ENCODE measurements around the gene CBLB.

Gene CBLB

DNA sequence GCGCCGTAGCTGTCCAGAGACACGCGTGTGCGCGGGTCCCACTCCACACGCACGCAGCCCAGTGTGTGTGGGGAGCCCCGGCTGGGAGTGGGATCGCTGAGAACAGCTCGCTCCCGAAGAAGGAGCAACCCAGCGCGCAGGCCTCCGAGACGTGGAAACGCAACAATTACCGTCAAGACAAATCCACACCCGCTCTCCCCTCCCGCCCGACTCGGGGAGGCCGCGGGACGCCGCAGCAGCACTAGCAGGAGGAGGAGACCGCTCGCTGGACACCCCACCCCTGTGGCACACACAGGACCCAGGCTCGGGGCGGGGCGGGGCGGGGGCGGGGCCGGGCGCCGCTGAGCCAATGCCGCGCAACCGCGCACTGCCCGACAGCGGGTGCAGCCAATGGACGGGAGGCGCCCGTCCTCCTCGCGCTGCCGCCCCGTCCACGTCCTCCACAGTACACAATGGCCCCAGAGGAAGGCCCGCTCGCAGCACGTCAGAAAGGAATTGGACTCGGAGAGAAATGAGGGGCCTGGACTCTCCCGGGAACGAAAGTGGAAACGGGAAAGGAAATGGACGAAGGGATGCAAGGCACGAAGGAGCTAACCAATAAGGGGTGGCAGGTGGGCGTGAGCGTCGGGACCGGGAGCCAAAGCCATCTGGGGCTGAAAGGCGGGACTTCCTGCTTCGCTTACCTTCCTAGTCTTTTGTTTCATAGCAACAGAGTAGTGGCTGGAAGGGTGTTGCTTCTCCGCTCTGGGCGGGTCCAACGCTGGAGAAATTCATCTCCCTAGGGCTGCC lies at the start of gene CBLB:
CBLB (minus strand) TSS at position 271 of the 789 bp plus-strand sequence. CDS start 1,435 bp downstream, outside the sequence.
- peak; percentile 97 for DNase-seq (ENCODE audit: low spot score)

DNA sequence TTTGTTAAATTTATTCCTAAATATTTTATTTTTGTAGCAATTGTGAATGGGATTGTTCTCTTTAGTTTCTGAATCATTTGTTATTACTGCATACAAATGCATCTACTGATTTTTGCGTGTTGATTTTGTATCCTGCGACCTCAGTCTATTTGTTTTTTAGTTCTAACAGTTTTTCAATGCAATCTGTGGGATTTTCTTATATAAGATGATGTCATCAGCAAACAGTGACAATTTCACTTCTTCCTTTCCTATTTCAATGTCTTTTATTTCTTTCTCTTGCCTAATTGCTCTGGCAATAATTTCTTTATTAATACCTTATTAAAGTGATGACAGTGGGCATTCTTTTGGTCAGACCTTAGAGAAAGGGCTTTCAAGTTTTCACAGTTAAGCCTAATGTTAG lies 48.0 kb upstream of the CBLB start:
- no peak for DNase-seq (ENCODE audit: low spot score)

DNA sequence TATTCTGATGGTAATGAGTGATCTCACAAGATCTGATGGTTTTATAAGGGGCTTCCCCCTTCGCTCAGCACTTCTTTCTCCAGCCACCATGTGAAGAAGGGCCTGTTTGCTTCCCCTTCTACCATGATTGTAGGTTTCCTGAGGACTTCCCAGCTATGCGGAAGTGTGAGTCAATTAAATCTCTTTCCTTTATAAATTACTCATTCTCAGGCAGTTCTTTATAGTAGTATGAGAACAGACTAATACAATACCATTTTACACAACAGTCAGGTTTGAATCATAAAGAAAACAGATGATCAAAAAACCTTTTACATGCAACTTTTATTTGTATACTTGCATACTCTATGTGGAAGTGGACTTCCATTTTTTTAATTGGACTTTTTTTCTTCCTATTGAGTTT lies 46.7 kb upstream of the CBLB start:
- DNase-seq (ENCODE audit: low spot score) = no peak

DNA sequence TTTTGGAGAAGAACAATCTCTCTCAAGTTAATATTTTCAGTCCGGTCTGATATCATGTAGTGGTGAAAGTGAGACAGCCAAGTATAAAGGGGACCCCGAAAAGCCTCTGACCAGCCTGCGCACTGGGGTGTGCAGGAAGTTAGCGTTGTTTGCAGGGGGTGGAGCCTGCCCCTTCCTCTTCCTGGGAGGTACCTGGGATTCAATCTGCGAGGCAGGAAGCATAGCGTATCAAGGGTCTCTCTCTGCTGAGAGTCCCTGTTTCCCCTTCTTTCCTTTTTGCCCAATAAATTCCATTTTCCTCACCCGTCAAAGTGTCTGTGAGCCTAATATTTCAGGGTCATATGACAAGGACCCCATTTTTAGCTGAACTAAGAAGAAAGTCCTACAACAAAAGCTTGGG lies 44.8 kb upstream of the CBLB start:
- DNase-seq (ENCODE audit: low spot score) = no peak

DNA sequence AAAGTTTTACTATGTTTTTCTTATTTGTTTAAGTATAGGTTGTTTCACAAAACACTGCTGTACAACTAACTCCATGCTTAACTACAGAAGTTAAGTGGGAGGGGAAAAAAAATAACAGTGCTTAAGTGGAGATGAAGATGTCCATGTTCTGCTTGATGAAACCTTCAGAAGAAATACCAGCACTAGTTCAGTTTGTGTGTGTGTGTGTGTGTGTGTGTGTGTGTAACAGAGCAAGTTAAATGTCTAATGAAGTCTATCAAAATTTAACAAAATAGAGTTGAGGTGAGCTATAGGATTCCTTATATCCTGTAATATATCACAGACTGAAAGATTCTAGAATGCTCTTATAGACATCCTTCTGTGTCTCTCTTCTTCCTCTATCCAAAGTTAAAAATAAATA lies 44.1 kb upstream of the CBLB start:
- DNase-seq (ENCODE audit: low spot score) = no peak

DNA sequence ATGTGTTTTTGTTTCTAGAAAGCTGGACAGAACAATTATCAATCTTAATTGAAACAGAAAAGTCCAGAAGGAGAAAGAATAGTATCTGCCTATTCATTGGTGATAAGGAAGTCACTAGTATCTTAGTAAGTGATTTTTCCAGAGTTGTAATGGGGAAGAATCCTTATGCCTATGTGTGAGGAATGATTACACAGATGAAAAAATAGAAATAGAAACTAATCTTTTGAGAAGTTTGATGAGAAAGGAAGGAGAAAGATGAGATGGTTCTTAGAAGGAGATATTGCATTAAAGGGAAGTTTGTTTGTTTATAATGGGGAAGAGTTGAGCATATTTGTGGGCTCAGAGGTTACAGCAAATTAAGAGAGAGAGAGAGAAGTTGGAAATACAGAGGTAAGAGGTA lies 42.7 kb upstream of the CBLB start:
- no peak for DNase-seq (ENCODE audit: low spot score)

DNA sequence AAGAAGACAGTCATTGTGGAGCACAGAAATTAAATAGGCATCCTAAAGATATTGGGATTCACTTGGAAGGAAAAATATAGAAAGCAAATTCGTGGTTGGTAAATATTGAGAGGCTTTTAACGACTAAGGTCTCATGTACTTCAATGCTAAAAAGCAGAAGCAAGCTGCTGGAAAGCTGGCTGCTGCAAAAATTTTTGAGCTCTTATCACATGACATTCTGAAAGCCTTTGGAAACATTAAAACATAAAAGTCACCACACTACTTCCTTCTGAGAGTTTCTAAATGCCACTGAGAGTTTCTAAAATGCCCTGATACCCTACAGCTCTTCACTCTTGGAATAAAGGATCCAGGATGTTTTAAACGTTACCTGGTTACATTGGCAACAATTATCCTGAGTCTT lies 39.0 kb upstream of the CBLB start:
- no peak for DNase-seq (ENCODE audit: low spot score)

DNA sequence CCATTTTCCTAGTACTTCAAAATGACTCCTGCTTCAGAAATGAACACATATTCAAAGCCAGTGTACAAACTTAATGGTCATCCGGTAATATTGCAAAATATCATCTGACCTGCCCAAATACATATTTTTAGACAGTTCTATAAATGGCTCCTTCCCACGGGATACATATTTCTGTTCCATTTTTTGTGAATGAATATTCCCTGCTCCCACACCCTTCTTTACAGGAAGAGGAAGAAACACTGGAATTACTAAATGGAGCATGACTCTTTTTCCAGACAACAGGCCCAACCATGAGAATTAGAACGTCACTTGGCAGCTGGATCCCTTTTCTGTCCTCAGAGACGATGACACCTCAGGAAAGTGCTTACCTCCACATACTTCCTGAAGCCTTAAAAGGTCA lies 38.0 kb upstream of the CBLB start:
- DNase-seq (ENCODE audit: low spot score) = peak; percentile 17

DNA sequence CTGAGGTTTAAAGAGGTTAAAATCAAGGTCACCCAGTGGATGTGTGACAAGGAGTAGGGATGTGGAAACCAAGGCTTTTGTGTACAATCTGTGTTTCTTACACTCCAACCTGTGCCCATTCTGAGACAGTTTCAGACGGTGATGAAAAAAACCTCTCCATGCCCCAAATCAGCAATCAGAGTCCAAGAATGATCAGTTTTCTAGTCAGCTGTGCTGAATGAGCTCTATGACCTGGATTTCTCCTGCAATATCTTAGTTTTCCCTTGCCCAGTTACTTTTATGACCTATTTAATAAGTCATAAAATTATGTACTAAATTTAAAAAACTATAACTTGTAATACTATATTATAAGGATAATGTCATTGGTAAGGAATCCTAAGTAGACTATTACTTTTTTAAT lies 37.5 kb upstream of the CBLB start:
- no peak for DNase-seq (ENCODE audit: low spot score)

DNA sequence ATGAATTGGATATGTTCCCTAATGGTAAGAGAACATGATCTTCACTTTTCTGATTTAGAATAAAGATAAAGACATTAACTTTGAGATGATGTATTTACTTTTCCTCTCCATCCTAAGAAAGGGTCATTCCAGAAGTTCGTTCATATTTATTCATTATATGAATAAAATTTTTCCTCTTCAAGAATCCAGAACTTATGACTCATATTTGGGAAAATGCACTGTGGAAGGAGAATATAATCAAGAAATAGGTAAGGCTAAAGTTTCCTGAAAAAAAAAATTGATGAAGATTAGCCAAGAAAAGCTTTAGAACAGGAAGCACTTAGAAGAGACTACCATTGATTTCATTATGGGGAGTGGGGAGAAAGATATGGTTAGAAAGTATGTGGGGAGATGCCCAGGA lies 36.5 kb upstream of the CBLB start:
- DNase-seq (ENCODE audit: low spot score) = no peak

DNA sequence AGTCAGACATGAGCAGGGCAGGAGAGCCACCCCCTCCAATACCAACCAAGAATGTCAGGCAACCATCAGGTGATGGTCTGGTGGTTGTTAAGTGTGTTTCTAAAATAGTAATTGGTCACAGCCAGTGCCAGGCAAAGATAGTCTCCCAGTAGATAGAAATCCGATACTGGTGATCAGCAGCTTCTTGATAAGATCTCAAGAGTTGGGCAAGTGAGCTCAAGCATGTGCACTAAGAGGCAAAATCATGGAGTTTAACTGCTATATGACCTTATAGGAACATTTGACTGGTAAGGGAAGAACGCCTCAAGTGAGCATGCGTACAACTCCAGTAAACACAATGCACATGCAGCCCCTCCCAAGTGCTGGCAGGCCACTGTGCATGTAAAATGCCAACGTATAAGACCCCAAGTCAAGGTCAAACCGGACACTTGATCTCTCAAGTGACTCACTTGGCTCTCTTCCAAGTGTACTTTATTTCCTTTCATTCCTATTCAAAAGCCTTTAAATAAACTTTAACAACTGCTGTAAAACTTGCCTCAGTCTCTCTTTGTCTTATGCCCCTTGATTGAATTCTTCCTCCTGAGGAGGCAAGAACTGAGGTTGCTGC lies 36.0 kb upstream of the CBLB start:
- no peak for DNase-seq (ENCODE audit: low spot score)

DNA sequence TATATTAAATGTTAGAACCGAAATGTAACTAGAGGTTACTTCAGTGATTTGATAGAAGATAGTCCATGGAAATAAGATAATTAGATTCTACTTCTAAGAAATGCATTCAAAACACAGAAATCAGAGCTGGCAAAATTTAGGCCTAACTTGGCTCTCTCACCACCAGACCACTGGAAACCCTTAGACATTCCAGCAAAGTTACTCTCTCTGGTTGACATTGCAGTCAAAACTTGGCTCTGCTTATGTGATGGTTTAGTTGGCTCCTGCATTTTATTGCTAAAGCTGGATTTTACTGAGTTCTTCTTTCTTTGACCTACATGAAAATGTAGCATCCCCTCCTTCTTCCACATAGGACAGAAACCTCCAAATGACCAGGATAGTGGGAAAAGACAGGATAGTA lies 35.4 kb upstream of the CBLB start:
- no peak for DNase-seq (ENCODE audit: low spot score)

DNA sequence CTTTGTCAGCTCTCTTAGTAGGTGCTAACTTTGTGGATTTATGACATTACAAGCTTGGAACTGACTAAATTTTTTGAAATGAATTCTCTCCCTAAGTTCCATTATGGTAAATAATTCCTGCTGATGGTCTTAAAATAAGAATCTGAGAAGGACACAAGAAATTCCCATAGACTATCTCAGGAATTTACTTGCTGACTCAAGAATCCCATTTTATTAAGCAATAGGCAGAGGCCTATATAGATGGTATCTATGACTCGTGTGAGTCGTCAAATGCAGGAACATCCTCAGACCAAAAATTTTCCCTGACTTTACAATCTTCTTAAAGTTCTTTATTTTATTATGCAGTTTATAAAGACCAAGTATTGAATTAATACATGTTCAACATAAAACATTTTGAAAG lies 30.7 kb upstream of the CBLB start:
- no peak for DNase-seq (ENCODE audit: low spot score)

DNA sequence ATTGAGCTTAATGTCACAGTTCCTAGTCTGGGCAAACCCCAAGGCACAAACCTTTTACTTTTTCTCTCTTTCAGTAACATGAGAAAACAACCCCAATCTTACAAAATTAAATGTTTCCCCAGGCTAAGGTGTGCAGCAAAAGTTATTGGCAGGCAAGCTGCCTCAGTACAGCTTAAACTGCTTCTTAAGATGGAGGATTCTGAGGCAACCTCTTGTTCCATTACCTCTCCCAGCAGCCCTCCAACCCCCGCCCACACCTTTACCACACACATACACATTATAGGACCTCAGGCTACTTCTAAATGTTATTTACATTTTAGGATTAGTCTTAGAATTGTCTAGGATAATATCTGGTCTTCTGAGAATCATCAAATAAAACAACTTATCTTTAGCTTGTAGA lies 22.3 kb upstream of the CBLB start:
- DNase-seq (ENCODE audit: low spot score) = no peak

DNA sequence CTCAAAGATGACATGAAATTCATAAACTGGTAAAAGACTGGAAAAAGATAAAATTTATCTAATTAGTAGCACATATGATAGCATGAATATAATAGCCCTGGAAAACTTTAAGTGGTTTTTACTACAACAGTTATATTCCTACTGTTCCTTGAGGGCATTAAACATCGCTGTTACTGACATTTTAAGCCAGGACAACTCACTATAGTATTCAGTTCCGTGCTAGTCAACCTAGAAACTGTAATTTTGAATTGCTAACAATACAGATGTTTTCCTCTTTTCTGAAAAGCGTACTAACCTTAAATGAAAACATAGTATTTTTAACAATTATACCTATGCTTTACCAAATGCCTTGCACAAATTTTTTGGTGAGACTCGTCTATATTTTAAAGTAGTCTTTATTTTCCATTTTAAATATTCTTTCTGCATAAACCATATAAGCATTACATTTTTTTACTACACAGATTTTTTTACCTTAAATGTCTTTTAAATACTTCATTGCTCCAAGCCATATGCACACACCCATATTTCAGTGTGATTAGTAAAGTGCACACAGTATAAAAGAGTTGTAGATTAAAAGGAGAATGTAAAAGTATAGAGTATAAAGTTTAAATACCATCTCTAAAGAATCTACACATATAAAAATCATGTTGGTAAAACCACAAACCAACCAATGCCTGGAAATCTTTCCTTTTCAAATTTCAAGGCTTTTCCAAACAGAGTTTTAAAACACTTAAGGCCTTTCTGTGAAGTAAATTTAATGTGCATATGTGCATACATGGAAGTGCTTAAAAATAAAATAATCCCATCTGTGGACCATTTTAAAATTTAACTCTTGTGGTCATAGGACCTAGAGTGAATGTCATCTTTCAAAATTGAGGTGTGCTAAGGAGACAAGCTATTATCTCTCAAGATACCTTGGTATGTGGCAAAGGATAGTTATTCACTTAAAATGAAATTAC lies 20.1 kb upstream of the CBLB start:
- DNase-seq (ENCODE audit: low spot score) = no peak

DNA sequence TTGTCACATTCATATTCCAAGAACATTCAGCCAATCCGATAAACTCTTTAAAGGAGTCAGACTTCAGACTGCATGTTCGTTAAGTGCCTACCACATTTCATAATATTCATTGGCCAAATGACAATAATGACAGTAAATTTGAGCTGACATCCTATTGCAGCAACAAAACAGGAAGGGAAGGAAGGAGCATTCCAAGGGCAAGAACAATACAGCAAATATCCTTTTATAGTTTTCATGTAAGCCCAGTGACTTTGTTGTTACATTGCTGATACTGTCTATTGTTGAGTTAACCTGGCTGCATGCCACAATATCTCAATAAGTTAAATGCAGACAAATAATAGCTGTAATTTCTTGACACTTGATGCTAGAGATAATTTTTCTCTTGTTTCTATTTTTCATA lies 16.4 kb upstream of the CBLB start:
- DNase-seq (ENCODE audit: low spot score) = no peak

DNA sequence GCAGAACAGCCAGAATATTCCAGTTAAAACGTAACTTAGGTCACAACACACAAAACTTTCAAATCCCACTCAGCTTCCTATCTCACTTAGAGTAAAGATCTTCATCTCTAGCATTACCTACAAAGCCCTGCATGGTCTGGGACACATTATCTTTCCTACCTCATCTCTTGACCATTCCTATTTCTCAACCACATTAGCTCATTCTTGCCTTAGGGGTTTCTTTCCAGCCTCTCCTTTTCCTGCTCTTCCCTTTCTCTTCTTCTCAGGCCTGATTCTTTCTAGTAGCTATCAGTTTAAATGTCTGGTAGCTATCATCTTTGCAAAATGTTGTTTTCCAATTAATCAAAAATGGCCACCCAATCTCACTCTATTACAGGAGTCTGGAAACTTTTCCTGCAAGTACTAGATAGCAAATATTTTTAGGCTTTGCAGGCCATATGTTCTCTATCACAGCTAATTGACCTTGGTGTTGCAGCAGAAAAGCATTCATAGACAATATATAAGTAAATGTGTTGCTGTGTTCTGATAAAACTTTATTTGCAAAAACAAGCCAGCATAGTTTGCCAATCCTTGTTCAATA lies 15.1 kb upstream of the CBLB start:
- no peak for DNase-seq (ENCODE audit: low spot score)

DNA sequence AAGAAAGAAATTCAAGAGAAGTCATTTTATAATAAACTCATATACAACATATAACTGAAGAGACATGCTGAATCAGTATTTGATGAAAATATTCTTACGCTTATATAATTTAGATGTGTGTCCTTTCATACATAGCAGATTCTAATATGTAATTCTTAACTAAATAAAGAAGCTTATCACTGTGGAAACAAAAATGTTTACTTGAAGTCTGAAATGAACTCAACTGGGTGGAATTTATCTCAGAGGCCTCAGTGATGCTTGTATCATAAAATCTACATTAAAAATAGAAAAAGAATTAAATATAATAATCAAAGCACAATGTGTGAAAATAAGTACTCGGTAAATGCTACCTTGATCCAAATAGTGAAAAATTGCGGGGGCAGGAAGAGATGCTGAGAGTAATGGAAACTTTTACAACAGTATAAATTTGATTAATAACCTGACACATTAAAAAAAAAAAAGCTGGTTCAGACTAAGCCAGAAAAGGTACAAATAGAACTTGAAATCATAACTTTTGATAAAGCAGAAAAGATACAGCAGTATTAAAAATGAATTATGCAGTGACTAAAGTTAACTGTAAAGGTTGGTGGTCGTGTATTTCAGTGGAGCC lies 12.0 kb upstream of the CBLB start:
- DNase-seq (ENCODE audit: low spot score) = no peak

DNA sequence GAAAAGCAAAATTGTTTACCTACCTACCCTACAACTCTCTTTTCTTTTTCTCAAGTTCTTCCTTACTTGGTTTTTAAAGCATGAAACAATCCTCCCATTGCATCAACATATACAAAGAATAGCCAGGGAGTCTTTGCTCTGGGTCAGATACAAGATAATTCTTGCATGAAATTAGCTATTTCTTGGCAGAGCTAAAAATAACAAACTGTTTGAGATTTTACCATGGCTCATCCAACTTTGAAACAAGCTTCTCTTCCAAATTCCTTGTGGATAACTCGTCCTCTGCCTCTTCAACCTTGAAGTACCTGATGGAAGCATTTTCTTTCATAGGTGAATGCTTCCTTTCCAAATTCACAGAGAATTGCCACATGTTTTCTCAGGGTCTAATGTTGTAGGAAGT lies 9.2 kb upstream of the CBLB start:
- no peak for DNase-seq (ENCODE audit: low spot score)

DNA sequence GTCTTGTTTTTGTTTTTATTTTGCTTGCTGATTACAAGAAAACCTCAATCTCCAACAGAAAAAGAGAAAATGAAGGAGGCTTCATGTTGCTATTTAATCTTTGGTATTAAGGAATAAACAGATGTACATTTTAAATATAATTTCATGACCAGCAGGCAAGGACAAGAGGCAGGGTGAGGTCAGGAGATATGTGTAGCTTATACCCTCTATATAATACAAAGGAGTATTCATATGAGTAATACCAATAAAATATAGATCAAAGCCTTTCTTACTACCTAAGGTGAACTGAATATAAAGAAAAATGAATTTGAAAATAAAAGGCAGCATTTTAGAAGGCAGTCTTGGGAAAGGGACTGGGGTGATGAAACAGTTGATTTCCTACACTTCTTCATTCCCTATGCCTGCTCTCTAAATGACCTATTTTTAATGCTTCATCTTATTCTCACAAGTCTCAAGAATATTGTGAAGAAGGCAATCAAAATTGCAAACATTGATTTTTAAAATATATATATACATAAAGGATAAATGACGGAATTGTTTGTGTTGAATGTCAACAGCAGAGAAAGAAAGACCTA lies 8.6 kb upstream of the CBLB start:
- DNase-seq (ENCODE audit: low spot score) = no peak

DNA sequence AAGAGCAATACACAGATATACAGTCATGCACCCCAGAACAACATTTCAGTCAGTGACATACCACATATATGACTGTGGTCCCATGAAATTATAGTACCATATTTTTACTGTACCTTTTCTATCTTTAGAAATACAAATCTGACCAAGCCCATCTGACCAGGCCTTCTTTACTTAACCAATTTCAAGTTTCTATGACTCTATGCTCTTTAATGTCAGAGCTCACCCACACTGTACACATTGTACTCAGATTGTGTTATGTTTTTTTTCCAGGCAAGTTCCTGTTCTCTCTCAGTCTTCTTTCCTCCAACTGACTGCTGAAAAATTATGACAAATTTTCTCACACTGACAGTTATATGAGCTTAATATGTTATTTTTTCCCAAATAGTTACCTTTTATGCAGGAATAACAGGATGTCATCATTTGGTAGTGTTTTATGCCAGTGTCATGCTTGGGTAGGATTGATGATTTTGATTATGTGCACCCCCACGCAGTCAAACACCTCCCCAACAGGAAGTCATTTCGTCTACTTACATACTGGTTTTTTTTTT lies 8.0 kb upstream of the CBLB start:
- DNase-seq (ENCODE audit: low spot score) = no peak
